Activated T-cell treated with anti-CD3 and anti-CD28 coated beads, Interleukin-2, amount 50 U/mL, for 24 hours (primary cell): Measurements from ENCODE around the gene RALB.

Source experiments
- DNase-seq: peaks from one replicate; pipeline ENCODE4 v3.0.0-alpha.2; 2020
- H3K27ac Mint-ChIP-seq: 2 replicates; pipeline ENCODE4 v1.8.0; 2020; ENCODE audit warnings: mild to moderate bottlenecking, mixed read lengths
- H3K27me3 Mint-ChIP-seq: 2 replicates; pipeline ENCODE4 v1.8.0; 2020; ENCODE audit warnings: mixed read lengths
- H3K36me3 Mint-ChIP-seq: 2 replicates; pipeline ENCODE4 v1.8.0; 2020; ENCODE audit warnings: low read depth, mixed read lengths
- H3K4me1 Mint-ChIP-seq: 2 replicates; pipeline ENCODE4 v1.8.0; 2020; ENCODE audit warnings: low read depth, mixed read lengths
- H3K4me3 Mint-ChIP-seq: 2 replicates; pipeline ENCODE4 v1.8.0; 2020; ENCODE audit warnings: mild to moderate bottlenecking, moderate library complexity, mixed read lengths
- H3K9me3 Mint-ChIP-seq: 2 replicates; pipeline ENCODE4 v1.8.0; 2020; ENCODE audit warnings: mixed read lengths

RALB gene

GRCh38 chr2:120277505-120278205 is 25.0 kb downstream of the RALB start:
- Mint-ChIP-seq H3K36me3 (peaks cover 30% of the 10 kb centered on the region), H3K4me1 (peaks cover 5% of the 10 kb centered on the region), H3K4me3 (no peak overlapping the region), H3K9me3 (peaks cover 9% of the 10 kb centered on the region), H3K27me3 (no peaks in the 10 kb centered on the region), H3K27ac (no peak overlapping the region)
- no peak for DNase-seq

GRCh38 chr2:120278901-120279300 is 26.2 kb downstream of the RALB start:
- Mint-ChIP-seq H3K4me1 (peaks cover 2% of the 10 kb centered on the region), H3K4me3 (no peak overlapping the region), H3K9me3 (peaks cover 9% of the 10 kb centered on the region), H3K27ac (no peak overlapping the region), H3K36me3 (peaks cover 32% of the 10 kb centered on the region), H3K27me3 (no peaks in the 10 kb centered on the region)
- no peak for DNase-seq

DNA sequence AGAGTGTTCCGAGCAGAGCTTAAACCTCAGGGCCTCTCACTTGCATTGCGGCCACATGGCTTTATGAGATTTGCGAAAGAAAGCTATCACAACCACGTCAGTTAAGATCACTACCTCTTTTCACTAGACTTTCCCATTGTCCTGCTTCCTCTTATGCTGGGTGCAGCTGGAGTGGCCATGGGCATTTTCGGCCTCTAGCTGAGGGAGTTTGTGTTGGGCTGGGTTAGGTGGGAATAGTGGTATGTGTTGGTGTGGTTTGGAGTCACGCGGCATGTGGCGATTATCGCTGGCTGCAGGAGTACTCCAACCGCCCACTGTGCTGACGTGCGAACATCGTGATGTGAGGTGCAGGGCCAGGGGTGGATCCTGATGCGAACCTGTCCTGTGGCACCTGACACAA is 27.1 kb downstream of the RALB start:
- no peak overlapping the region for H3K27ac Mint-ChIP-seq
- no peaks in the 10 kb centered on the region for H3K27me3 Mint-ChIP-seq
- H3K36me3 Mint-ChIP-seq = peaks cover 34% of the 10 kb centered on the region
- H3K4me1 Mint-ChIP-seq = no peaks in the 10 kb centered on the region
- no peak overlapping the region for H3K4me3 Mint-ChIP-seq
- peaks cover 9% of the 10 kb centered on the region for H3K9me3 Mint-ChIP-seq
- DNase-seq = no peak

DNA sequence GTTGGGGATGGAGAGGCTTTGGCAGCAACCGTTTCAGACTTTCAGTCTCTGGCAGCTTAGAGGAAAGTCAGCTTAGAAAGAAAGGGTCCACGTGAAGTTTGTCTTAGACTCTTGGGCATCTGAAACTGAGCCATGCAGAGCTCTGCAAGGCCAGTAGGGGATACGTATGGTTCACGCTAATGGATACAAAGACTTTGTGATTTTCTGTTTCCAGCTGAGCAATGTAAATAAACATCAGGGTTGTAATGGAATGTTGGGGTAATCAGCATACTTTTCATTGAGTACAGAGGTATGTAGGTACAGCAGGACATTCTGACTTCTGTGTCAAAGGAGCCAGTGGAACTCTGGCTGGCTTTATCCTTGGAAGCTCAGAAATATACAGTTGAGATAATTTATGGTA is 31.0 kb downstream of the RALB start:
- DNase-seq = no peak
- Mint-ChIP-seq H3K4me1 (peaks cover 23% of the 10 kb centered on the region), H3K27me3 (no peaks in the 10 kb centered on the region), H3K27ac (no peak overlapping the region), H3K4me3 (no peak overlapping the region), H3K36me3 (peaks cover 49% of the 10 kb centered on the region), H3K9me3 (peaks cover 2% of the 10 kb centered on the region)

DNA sequence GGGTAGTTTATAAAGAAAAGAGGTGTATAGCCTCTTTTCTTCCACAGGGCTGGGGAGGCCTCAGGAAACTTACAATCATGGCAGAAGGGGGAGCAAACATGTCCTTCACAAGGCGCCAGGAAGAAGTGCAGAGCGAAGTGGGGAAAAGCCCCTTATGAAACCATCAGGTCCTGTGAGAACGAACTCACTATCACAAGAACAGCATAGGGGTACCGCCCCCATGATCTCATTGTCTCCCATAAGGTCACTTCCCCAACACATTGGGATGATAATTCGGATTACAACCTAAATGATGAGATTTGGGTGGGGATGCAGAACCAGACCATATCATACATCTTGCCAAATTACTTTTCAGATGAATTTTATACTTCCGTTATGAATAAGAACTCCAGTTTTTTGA is 32.4 kb downstream of the RALB start:
- no peaks in the 10 kb centered on the region for H3K9me3 Mint-ChIP-seq
- no peak overlapping the region for H3K4me3 Mint-ChIP-seq
- H3K4me1 Mint-ChIP-seq = peaks cover 23% of the 10 kb centered on the region
- H3K27ac Mint-ChIP-seq = no peak overlapping the region
- H3K36me3 Mint-ChIP-seq = peaks cover 48% of the 10 kb centered on the region
- no peaks in the 10 kb centered on the region for H3K27me3 Mint-ChIP-seq
- no peak for DNase-seq

GRCh38 chr2:120287183-120288015 is 34.7 kb downstream of the RALB start:
- no peaks in the 10 kb centered on the region for H3K9me3 Mint-ChIP-seq
- peaks cover 58% of the 10 kb centered on the region for H3K36me3 Mint-ChIP-seq
- DNase-seq = peak; percentile 37
- H3K27ac Mint-ChIP-seq = peak overlapping the region; percentile 89
- H3K4me1 Mint-ChIP-seq = peaks cover 30% of the 10 kb centered on the region
- no peaks in the 10 kb centered on the region for H3K27me3 Mint-ChIP-seq
- H3K4me3 Mint-ChIP-seq = peak overlapping the region; percentile 41

DNA sequence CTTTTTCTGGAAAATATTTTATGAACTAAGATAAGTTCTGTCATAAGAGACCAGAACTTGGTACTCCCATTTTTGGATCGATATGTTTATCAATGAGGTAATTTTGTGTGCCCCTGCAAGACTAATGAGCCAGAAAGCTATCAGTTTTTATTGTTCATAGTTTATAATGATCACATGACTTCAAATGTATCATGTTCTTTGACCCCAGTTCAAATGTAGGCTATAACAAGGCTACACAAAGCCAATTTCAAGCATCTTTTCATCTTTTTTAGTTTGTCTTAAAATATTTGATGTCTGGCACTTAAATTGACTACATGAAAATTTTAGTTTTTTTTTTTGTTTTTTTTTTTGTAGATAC is 35.3 kb downstream of the RALB start:
- H3K9me3 Mint-ChIP-seq = no peaks in the 10 kb centered on the region
- DNase-seq = no peak
- no peak overlapping the region for H3K4me3 Mint-ChIP-seq
- H3K36me3 Mint-ChIP-seq = peaks cover 64% of the 10 kb centered on the region
- H3K4me1 Mint-ChIP-seq = peaks cover 30% of the 10 kb centered on the region
- peak overlapping the region; percentile 89 for H3K27ac Mint-ChIP-seq
- no peaks in the 10 kb centered on the region for H3K27me3 Mint-ChIP-seq

- Mint-ChIP-seq H3K27ac (no peak overlapping the region), H3K9me3 (no peaks in the 10 kb centered on the region), H3K27me3 (no peaks in the 10 kb centered on the region), H3K36me3 (peaks cover 74% of the 10 kb centered on the region), H3K4me1 (peaks cover 30% of the 10 kb centered on the region), H3K4me3 (no peak overlapping the region)
- no peak for DNase-seq
Measured at GRCh38 chr2:120289221-120289906, 36.7 kb downstream of the RALB start.

DNA sequence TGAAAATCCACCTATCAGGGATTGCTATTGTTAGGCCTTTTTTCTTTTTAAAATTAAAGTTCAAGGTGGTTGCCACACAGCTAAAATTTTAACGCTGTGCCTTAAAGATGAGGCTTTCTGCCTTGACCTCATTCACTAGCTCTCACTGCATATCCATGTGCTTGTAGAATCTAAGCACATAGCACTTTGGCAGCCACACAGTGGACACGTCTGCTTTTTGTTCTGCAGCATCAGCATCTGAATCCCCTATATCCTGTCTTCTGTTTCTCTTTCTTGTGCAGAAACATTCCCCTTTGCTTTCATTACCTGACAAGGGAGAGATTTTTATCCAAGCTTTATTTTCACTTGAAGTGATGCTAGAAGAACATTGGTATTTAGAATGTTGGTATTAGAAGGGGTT is 38.1 kb downstream of the RALB start:
- no peak for DNase-seq
- Mint-ChIP-seq H3K4me3 (no peak overlapping the region), H3K27me3 (no peaks in the 10 kb centered on the region), H3K4me1 (peaks cover 28% of the 10 kb centered on the region), H3K27ac (no peak overlapping the region), H3K36me3 (peaks cover 75% of the 10 kb centered on the region), H3K9me3 (no peaks in the 10 kb centered on the region)

- H3K27me3 Mint-ChIP-seq = no peaks in the 10 kb centered on the region
- H3K27ac Mint-ChIP-seq = no peak overlapping the region
- no peak for DNase-seq
- no peaks in the 10 kb centered on the region for H3K9me3 Mint-ChIP-seq
- no peak overlapping the region for H3K4me3 Mint-ChIP-seq
- H3K36me3 Mint-ChIP-seq = peaks cover 71% of the 10 kb centered on the region
- H3K4me1 Mint-ChIP-seq = peaks cover 22% of the 10 kb centered on the region
Measured at GRCh38 chr2:120291401-120292311, 39.0 kb downstream of the RALB start.

DNA sequence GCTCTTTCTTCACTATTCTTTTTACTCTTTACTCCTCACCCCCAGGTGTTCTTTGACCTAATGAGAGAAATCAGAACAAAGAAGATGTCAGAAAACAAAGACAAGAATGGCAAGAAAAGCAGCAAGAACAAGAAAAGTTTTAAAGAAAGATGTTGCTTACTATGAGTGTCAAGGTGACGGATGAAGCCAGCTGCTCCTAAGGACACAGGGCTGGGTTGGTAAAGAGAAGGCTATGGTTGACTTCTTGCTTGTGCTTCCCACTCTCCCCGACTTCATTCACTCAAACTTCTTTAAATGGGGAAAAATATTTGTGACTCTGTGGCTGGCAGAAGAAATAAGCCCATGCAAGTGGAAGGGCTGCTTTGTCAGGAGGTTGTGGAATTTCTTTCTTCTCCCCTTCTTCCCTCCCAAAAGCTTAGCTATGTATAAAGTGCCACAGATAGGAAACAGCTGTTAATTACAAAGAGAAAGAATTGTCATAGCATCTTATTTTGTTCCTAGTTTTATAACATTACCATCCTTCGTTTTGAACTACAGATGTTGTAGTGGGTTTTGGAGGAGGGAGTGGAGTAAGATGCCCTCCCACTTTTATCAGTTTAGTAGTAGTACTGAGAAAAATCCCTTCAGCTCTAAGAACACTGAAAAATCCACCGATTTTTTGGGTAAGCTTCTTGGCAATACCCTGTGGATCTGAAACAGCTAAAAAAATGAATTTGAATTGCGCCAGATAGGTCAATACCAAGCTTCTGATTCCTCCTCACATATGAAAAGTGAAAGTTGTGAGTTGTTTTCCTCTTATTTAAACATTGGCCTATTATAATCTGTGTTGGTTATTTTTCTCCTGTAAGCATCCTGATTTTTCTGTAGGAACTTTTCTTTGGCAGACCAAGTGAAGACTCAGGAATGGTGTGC is 40.7 kb downstream of the RALB start:
- no peak for DNase-seq
- Mint-ChIP-seq H3K27ac (no peak overlapping the region), H3K4me1 (peaks cover 8% of the 10 kb centered on the region), H3K36me3 (peaks cover 75% of the 10 kb centered on the region), H3K27me3 (no peaks in the 10 kb centered on the region), H3K9me3 (no peaks in the 10 kb centered on the region), H3K4me3 (no peak overlapping the region)

- H3K4me1 Mint-ChIP-seq = peaks cover 8% of the 10 kb centered on the region
- H3K4me3 Mint-ChIP-seq = no peak overlapping the region
- H3K36me3 Mint-ChIP-seq = peaks cover 70% of the 10 kb centered on the region
- H3K27ac Mint-ChIP-seq = no peak overlapping the region
- no peaks in the 10 kb centered on the region for H3K27me3 Mint-ChIP-seq
- H3K9me3 Mint-ChIP-seq = no peaks in the 10 kb centered on the region
- no peak for DNase-seq
Measured at GRCh38 chr2:120294008-120294340, 41.3 kb downstream of the RALB start.

DNA sequence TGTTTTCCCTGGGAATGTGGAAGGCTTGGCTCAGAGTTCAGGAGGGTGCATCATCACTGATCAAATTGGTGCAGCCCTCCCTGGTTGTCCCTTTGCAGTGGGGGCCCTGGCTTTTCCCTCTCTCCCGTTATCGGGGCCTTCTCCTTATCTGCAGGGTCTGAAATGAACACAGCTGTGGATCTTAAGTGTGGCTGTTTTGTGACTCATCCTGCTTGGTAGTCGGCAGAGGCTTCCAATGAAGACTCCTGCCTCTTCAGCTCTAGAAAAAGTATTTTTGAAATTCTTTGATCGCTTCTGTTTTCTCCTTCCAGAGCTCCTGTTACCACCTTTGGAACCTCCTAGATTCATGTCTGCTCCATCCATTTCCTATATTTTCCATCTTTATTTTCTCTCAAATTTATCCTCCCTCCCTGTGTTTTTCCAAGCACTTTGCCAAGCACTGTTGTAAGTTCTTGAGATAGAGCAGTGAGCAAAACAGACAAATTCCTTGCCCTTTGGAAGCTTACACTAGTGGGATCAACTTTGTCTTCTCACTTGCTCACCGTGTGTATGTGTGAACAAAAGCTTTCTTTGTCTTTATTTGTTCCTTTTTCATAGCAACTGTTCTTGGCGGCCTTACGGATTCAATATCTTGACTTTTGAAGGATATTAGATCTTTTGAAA is 45.7 kb downstream of the RALB start:
- H3K27me3 Mint-ChIP-seq = no peaks in the 10 kb centered on the region
- H3K9me3 Mint-ChIP-seq = no peaks in the 10 kb centered on the region
- H3K4me3 Mint-ChIP-seq = no peak overlapping the region
- H3K36me3 Mint-ChIP-seq = peaks cover 53% of the 10 kb centered on the region
- peaks cover 7% of the 10 kb centered on the region for H3K4me1 Mint-ChIP-seq
- H3K27ac Mint-ChIP-seq = no peak overlapping the region
- DNase-seq = no peak
